T47D (cell line): ENCODE results near the gene NKX2-2.

Experiments
- DNase-seq, 2 experiments: peaks; one replicate each; pipeline versions ENCODE4 v3.0.0 to v3.0.0-alpha.2; 2011 to 2012; ENCODE audit warnings: low read depth in 1 of 2, low spot score in 1 of 2
- JUND ChIP-seq: IDR thresholded peaks from 2 replicates; pipeline ENCODE4 v1.6.1; 2012; ENCODE audit warnings: low read depth
- in situ Hi-C: cut with HindIII; loops from 2 replicates; pipeline ENCODE4 v1.10.0; 2016; ENCODE audit warnings: low sequenced_read_pairs, low pct_unique_long_range_greater_than_20kb

Gene NKX2-2

DNA sequence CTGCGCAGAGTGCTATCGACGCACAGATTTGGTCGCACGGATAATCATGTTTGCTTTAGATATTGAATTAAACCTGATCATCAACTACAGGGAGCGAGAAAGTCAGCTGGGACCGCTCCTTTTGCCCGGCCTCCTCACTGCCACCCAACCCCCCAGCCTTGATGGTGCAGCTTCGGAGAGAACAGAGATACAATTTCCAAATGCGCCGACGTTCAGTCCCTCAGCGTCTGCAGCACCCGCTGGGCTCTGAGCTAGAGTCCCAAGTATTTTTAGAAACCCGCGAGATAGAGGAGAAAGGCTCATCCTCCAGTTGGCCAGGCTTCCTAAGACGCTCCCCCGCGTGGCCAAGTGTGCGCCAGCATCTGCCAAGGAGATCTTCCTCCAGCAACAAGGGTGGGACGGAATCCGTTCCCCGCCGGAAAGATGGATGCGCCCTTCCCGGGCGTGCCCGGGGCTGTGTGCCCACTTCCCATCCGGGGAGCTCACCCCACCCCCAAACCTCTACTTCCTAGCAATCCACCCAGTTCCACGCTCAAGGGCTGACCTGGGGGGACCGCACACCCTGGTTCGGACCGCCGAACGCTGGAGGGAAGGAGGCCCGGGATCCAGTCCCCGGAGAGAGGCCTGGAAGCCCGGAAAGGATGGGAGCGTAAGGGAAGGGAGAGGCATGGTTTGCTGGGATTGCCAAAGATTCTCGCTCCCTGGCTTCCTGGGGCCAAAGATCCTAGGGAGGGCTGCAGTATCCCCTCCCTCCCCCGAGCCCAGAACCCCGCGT is 4.1 kb downstream of the NKX2-2 start:
- in situ Hi-C loops = no loop called here
- DNase-seq = no peak
- TF ChIP-seq JUND = no peak

DNA sequence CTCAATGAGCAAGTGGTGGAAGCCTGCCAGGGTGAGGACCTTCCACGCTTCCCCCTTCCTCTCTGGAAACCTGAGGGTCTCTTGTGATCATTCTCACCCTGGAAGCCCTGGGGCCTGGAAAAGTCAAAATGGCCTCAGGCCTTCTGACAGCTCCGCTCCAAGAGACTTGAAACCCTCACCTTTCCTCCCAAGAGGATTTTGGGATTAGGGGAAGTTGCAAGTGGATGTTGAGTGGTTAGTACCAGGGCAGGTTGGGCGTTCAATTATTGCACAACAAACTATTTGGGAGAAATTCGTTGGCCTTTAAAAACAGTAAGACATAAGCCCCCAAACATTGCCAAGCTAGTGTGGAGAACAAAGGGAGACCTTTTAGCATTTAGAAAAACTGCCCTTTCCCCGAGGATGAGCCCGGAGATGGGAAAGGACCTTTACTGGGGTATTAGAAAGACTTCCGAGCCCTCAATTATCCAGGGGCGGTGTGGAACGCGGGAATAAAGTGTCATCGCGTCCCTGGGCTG is 4.7 kb downstream of the NKX2-2 start:
- DNase-seq = no peak
- no peak for TF ChIP-seq JUND
- in situ Hi-C loops = no loop called here

DNA sequence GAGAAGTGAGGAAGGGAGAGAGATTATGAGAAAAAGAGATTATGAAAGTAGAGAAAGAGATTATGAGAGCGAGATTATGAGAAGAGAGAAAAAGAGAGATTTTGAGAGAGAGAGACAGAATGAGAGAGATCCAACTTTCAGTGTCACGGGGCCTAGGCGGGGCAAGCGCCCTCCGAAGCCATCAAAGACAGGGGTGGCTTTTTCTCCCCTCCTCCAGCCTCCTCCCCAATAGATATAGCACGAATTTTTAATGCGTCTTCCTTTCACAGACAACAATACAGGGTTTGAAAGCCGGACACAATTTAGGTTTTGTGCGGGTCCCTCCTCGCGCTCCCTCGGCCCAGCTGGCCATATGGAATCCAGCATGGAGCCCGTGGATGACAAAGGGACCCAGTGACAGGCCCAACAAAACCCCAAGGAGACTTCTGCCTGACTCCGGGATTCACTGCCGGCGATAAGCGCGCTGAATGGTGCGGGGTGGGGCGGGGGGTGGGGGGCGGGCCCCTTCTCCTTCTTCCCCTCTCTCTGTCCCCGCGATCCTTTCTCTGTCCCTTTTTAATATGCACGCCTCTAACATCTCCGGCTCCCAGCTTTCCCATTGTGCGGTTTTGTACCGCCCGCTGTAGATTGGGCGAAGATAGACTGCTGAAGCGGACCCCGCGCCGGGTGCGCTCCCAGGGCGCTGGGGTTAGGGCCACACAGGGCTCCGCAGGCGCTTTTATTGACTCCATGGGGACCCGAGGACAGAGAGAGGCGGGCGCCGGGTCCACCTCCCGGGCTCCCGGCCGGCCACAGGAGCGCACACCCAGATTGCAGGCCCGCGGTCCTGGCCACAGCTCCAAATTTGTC is 5.4 kb downstream of the NKX2-2 start:
- in situ Hi-C loops = no loop called here
- no peak for TF ChIP-seq JUND
- DNase-seq = no peak

GRCh38 chr20:21507400-21508229 is 6.2 kb downstream of the NKX2-2 start:
- in situ Hi-C loops = no loop called here

GRCh38 chr20:21505810-21506530 is 7.9 kb downstream of the NKX2-2 start:
- in situ Hi-C loops = no loop called here
- no peak for TF ChIP-seq JUND
- DNase-seq = no peak

More at GRCh38 chr20:21507400-21508229, 6.2 kb downstream of the NKX2-2 start:
- no peak for TF ChIP-seq JUND
- DNase-seq = no peak

GRCh38 chr20:21505161-21505809 is 8.6 kb downstream of the NKX2-2 start:
- DNase-seq = no peak
- no peak for TF ChIP-seq JUND
- in situ Hi-C loops = no loop called here

DNA sequence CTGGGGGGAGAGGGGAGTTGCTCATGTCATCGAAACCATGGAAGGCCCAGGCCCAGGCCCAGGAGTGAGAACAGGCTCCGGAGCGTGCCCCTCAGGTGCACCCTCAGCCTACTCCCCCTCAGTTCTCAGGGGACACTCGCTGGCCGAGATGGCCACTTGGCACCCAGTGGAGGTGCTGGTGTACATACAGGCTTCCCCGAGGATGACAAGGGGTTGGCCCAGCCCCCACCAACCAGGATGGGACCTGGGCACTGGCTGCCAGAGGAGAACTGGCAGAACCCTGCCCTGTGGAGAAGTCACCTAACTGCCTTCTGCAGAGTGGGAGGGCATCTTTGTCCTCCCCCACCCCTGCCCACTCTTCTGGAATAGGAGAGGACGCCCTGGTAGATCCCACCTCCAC is 9.5 kb downstream of the NKX2-2 start:
- no peak for DNase-seq
- in situ Hi-C loops = no loop called here
- TF ChIP-seq JUND = no peak

GRCh38 chr20:21503345-21503744 is 10.5 kb downstream of the NKX2-2 start:
- in situ Hi-C loops = no loop called here
- no peak for DNase-seq
- no peak for TF ChIP-seq JUND

DNA sequence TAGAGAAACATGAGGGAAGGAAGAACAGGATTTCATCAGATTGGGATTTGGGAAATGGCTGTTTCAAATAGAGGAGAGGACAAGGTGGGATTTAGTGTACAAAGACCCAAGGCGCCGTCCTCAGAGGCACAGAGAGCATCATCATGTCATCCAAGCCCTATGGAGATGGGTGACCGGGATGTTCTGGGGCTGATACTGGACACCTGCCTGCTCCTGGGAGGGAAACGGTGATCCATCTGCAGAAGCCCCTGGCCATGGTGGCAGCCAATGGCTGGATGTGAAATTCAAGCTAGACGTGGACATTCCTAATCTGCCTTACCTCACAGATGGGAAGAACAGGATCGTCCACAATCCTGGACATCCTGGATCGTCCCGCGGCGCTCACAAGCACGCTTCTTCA is 12.7 kb downstream of the NKX2-2 start:
- no peak for DNase-seq
- no peak for TF ChIP-seq JUND
- in situ Hi-C loops = no loop called here

GRCh38 chr20:21500599-21500998 is 13.3 kb downstream of the NKX2-2 start:
- no peak for TF ChIP-seq JUND
- no peak for DNase-seq
- in situ Hi-C loops = no loop called here

DNA sequence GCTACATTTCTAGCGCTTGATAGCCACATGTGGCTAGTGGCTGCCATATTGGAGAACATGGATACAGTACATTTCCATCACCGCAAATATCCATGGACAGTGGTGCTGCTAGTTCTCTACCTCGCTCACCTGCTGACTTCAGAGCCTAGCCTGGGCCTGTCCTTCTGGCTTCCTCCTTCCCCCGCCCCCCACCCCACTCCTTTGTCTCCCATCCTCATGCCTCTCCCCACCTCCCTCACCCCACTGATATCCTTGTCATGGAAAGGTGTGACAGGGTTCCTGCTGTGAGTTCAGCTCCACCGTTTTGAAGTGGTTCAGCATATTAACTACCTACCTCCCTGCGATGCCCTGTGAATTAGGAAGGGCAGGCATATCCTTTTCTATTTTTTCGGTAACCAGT is 14.2 kb downstream of the NKX2-2 start:
- no peak for DNase-seq
- in situ Hi-C loops = no loop called here
- no peak for TF ChIP-seq JUND
